ENCODE data around the gene TMEM253. TPM values are rescaled to one million over a fixed set of nuclear protein-coding genes. Genes with fewer than 3 reads are reported as not detected.

Gene TMEM253
- total RNA-seq, 4 donors from 2014 or later, result 0.81 to 3.1 (median 2.8) TPM; not detected in 1

DNA sequence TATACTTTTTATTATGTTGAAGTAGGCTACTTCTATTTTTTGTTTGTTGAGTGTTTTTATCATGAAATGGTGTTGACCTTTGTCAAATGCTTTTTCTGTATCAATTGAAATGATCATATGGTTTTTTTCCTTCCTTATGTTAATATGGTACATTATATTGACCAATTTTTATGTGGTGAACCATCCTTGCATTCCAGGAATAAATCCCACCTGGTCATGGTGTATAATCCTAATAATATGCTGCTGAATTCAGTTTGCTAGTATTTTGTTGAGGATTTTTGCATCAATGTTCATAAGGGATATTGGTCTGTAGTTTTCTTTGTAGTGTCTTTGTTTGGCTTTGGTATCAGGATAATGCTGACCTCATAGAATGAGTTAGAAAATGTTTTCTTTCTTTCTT is 44.6 kb downstream of the TMEM253 start:
- Histone ChIP-seq H3K4me1 (no peaks in the 10 kb centered on the region), H3K4me3 (replicated peaks in 1 of 3) (no peak overlapping the region), H3K9me3 (no peaks in the 10 kb centered on the region), H3K36me3 (no peaks in the 10 kb centered on the region), H3K27ac (no peak overlapping the region), H3K27me3 (no peaks in the 10 kb centered on the region)
- DNase-seq, result no peak
- intact Hi-C loops (cut with DNase I), result no loop called here
- TF ChIP-seq POLR2A (IDR thresholded peaks at IDR 0.05) (no peak), CTCF (IDR thresholded peaks at IDR 0.05) (no peak)

DNA sequence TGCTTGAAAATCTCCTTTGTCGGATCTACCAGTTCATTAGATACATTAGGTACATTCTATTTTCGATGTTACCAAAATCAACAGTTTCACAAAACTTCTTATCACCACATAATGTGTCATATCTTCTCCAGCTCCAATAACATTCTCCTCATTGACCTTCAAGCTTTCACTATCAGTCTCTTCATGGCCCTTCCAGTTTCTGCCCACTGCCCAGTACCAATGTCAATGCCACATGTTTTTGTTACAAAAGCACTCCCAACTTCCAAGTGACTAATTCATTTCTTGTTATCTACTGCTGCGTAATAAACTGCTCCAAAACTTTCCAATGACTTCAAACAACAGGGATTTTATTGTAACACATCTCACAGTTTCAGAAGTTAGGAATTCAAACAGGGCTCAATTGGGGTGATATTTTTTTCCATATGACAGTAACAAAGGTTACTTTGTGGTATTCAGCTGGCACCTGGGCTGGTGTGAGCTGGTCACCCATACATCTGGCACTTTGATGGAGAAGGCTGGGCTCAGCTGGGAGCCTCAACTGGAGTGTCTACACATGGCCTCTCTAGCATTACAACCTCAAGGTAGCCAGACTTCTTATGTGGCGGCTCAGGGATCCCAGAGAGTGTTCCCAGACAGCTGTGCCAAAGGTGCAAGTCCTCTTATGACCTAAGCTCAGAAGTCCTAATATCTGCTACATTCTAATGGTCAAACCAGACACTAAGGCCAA is 48.9 kb downstream of the TMEM253 start:
- Histone ChIP-seq H3K9me3 (no peaks in the 10 kb centered on the region), H3K36me3 (no peaks in the 10 kb centered on the region), H3K4me3 (replicated peaks in 1 of 3) (no peak overlapping the region), H3K27me3 (no peaks in the 10 kb centered on the region), H3K4me1 (no peaks in the 10 kb centered on the region), H3K27ac (no peak overlapping the region)
- TF ChIP-seq POLR2A (IDR thresholded peaks at IDR 0.05) (no peak), CTCF (IDR thresholded peaks at IDR 0.05) (no peak)
- intact Hi-C loops (cut with DNase I), result no loop called here
- DNase-seq, result no peak
- WGBS, 2 donors, result 84 to 94% methylated on average over 4 of the region's 4 CpGs

Small RNA genes lying within 50 kb of the gene (small RNA-seq; reads per million reads assigned to genes)
- not detected for gene RNU6-252P

Other genes with a start within 250 kb of the TMEM253 start
- not detected for gene RNASE3, start 209.7 kb upstream of the TMEM253 start, total RNA-seq
- not detected for gene RNASE2, start 145.6 kb upstream of the TMEM253 start, total RNA-seq
- 100 to 1,000 TPM in 2 of 4 donors, 10 to 100 TPM in 2; 82.8 to 164 (median 114) TPM for gene METTL17, start 111.1 kb upstream of the TMEM253 start, total RNA-seq
- gene SLC39A2, start 101.8 kb upstream of the TMEM253 start, total RNA-seq, result not detected
- gene NDRG2, start 76.0 kb upstream of the TMEM253 start, total RNA-seq, result 100 to 1,000 TPM; 152 to 212 (median 183) TPM
- gene TPPP2, start 70.8 kb upstream of the TMEM253 start, total RNA-seq, result not detected
- not detected for gene RNASE13, start 66.3 kb upstream of the TMEM253 start, total RNA-seq
- not detected for gene RNASE7, start 58.7 kb upstream of the TMEM253 start, total RNA-seq
- gene RNASE8, start 43.2 kb upstream of the TMEM253 start, total RNA-seq, result not detected
- 10 to 100 TPM; 28.1 to 44.8 (median 43.4) TPM for gene ARHGEF40, start 30.8 kb upstream of the TMEM253 start, total RNA-seq
- gene ZNF219, start 2.4 kb upstream of the TMEM253 start, total RNA-seq, result 10 to 100 TPM; 53.6 to 82.7 (median 67.3) TPM
- not detected for gene OR5AU1, start 55.0 kb downstream of the TMEM253 start, total RNA-seq
- 100 to 1,000 TPM; 380 to 454 (median 419) TPM for gene HNRNPC, start 168.4 kb downstream of the TMEM253 start, total RNA-seq
- not detected for gene RPGRIP1, start 179.0 kb downstream of the TMEM253 start, total RNA-seq

Measured in thyroid gland (tissue), 4 donors.